Kidney epithelial cell (primary cell): ENCODE results near the gene TJP2. TPM values are rescaled to one million over a fixed set of nuclear protein-coding genes. Genes with fewer than 3 reads are reported as not detected.

Experiments
- DNase-seq: peaks from one replicate; pipeline ENCODE4 v3.0.0-alpha.2; 2010; ENCODE audit warnings: low read depth
- H3K27me3 ChIP-seq: 2 replicates; pipeline ENCODE4 v1.6.0; 2011; ENCODE audit warnings: low read length; ENCODE audit not compliant: control insufficient read depth, insufficient read depth
- H3K36me3 ChIP-seq: 2 replicates; pipeline ENCODE4 v1.5.1; 2011; ENCODE audit warnings: low read length; ENCODE audit not compliant: control insufficient read depth, insufficient read depth
- H3K4me3 ChIP-seq: 2 replicates; pipeline ENCODE4 v1.5.1; 2011; ENCODE audit warnings: low read depth, mild to moderate bottlenecking, control low read depth, low read length
- CTCF ChIP-seq: IDR thresholded peaks from 2 replicates; pipeline ENCODE4 v1.5.1; 2011; ENCODE audit warnings: mild to moderate bottlenecking, moderate library complexity, low read length, control low read depth, inconsistent platforms; ENCODE audit not compliant: insufficient read depth, poor library complexity, severe bottlenecking
- total RNA-seq: library from RNA; depleted of rRNA; stranded (reverse); fragments of >200 nt; gene quantifications from 2 replicates; pipeline ENCODE4 v1.2.3, GENCODE V29; 2015

TJP2 gene
- total RNA-seq, 1 donor from 2014 or later: 341 TPM

GRCh38 chr9:69279733-69280132 lies 105.7 kb downstream of the TJP2 start:
- H3K36me3 ChIP-seq: no peaks in the 10 kb centered on the region
- no peak for DNase-seq
- no peaks in the 10 kb centered on the region for H3K27me3 ChIP-seq
- no peak for TF ChIP-seq CTCF
- no peak overlapping the region for H3K4me3 ChIP-seq

- no peak for TF ChIP-seq CTCF
- H3K27me3 ChIP-seq: no peaks in the 10 kb centered on the region
- no peak overlapping the region for H3K4me3 ChIP-seq
- DNase-seq: no peak
- H3K36me3 ChIP-seq: no peaks in the 10 kb centered on the region
Measured at GRCh38 chr9:69283003-69283402, 108.9 kb downstream of the TJP2 start.

- H3K36me3 ChIP-seq: no peaks in the 10 kb centered on the region
- no peak for DNase-seq
- no peak for TF ChIP-seq CTCF
- peaks cover 3% of the 10 kb centered on the region for H3K27me3 ChIP-seq
- no peak overlapping the region for H3K4me3 ChIP-seq
Measured at GRCh38 chr9:69292078-69292477, 118.0 kb downstream of the TJP2 start.

- Histone ChIP-seq H3K27me3 (peaks cover 3% of the 10 kb centered on the region), H3K4me3 (no peak overlapping the region), H3K36me3 (no peaks in the 10 kb centered on the region)
- TF ChIP-seq CTCF: no peak
- DNase-seq: no peak
Measured at GRCh38 chr9:69293156-69293555, 119.1 kb downstream of the TJP2 start.

- H3K27me3 ChIP-seq: no peaks in the 10 kb centered on the region
- TF ChIP-seq CTCF: no peak
- no peaks in the 10 kb centered on the region for H3K36me3 ChIP-seq
- no peak for DNase-seq
- H3K4me3 ChIP-seq: no peak overlapping the region
Measured at GRCh38 chr9:69295872-69296552, 121.9 kb downstream of the TJP2 start.
